ENCODE measurements around the gene PLCL2.
A peak's percentile ranks its signal among the peaks of the same experiment; 100 is the strongest.

PLCL2 gene

DNA sequence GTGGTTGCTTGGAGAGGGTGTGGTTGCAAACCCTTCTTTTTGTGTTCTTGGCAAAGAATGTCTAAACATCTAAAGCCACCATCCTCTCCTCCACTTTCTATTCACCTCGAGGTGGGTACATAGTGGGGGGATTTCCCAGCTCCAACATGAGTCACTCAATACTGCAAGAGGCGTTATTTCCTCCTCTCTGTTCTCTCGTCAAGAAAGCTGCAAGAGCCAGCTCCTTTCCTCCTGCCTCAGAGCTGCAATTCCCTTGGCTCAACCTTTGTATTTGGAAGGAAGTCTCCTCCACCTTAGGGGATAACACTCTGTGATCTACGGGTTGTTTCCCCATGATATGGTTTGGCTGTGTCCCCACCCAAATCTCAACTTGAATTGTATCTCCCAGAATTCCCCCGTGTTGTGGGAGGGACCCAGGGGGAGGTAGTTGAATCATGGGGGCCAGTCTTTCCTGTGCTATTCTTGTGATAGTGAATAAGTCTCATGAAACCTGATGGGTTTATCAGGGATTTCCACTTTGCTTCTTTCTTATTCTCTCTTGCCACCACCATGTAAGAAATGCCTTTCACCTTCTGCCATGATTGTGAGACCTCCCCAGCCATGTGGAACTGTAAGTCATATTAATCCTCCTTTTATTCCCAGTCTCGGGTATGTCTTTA lies 138.4 kb downstream of the PLCL2 start:
- DNase-seq, result no peak

DNA sequence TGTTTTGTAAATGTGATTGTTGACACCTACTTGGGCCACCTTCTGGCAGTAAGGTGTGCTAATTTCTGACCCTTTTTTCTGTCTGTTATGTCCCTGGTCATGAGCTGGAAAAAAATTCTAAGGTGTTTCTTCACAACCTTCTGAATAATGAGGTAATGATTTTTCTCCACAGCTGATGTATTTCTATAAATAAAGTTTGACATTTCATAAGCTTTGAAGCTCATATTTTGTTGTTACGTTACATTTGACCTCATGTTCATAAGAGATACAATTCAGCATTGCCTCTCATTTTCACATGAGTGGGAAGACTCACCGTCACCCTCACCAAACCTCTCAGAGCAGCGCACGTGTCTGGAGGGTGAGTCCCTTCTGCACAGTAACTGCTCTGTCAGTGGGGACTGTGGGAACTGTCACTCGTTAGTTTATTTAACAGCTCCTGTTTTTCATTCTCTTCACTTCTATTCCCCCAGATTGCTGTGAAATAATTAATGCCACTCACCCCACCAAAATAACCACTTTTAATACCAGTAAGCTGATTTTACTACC lies 140.9 kb downstream of the PLCL2 start:
- no peak for DNase-seq

DNA sequence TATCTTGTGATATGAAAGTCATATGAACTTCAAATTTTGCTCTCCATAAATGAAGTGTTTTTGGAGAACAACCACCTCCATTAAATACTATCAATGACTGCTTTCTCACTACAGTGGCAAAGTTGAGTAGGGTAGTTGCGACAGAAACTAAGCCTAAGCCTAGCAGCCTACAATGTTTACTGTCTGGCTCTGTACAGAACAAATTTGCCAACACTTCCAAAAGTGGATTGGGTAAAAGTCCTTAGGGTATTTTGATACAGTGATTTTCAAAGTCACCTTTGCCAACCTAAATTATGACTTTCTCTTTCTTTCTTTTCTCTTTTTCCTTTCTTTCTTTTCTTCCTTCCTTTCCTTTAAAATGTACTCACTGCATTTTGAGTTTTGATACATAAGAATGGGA lies 142.6 kb downstream of the PLCL2 start:
- no peak for DNase-seq

DNA sequence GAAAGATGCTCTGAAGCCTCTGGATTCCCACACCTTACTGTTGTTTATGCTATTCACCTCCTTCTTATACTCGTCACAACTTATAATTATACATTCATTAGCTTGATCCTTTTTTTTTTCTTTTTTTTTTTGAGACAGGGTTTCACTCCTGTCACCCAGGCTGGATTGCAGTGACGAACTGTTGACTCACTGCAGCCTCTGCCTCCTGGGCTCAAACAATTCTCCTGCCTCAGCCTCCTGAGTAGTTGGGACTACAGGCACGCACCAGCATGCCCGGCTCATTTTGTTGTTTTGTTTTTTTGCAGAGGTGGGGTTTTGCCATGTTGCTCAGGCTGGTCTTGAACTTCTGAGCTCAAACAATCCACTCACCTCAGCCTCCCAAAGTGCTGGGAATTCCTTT lies 143.6 kb downstream of the PLCL2 start:
- DNase-seq, result no peak

DNA sequence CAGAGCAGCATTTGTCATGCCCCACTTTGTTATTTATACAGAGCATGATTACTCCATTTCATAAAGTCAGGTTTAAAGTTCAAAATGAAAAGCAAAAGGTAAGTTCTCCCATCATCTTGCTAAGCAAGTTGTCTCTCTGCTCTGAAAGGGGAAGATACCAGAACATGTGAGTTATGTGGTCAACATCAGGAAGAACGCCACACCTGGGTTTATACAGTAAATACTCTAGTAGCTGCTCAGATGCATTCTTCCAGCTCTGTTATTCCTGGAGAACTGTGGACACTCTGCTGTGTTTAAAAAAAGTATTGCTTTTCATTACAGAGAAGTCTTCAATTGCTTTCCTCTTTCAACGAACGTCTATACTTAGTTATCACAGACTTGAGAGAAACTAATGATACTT lies 145.7 kb downstream of the PLCL2 start:
- no peak for DNase-seq

DNA sequence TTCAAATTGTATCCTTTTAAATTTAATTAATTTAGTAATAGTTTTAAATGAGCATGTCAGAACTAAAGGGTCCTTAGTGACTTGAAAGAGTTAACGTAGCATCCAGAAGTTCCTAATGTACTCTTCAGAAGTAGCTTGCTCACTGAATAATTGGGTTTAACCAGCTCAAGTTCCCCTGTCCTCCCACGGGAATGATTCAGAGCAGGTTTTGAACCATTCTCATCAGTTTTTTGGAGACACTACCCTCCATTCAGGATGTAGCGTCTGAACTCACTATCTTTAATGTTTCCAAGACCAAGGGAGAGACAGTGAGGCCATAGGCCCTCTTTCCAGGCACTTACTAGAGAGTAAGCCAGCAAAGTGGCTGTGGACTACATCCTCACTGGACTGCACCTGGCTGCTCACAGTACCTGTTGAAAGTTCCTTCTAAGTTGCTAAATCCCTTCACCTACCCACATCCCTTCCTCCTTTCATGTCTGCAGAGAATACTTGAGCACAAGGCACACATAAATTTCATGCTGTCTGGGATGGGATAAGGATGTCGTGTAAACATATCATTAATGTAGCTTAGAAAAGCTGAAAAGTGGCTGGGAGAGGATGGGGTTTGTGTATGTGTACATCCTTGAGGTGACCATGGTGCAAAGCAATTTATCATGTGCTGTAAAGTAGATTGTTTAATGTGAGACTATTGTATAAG lies 146.3 kb downstream of the PLCL2 start:
- DNase-seq, result no peak

DNA sequence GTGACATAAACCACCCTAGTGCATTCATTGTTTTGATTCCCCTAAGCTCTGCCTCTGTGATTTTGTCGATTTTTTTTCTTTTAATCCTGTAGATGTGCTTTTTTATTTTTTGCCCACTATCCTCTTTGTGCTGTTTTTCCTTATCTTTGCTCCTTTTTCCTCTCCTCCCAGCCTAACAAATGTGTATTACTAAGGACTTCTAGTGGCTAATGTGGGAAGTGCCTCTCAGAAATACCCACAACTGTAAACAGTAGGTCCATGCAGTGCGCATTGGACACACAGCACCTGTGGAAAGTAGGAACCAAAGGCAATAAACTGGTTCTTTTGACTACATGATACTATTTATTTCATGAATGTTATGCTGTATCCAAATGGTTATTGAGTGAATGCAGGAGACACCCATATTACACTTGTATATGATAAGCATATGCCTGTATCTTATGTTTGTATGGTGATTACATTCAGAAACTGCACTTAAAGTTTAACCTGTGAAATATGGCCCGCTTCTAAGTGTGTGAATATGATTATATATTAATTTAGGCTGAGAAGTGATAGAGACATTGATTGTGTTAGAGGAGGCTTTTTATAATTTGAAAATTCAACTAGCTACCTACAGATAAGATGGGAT lies 147.8 kb downstream of the PLCL2 start:
- DNase-seq, result peak; percentile 37

DNA sequence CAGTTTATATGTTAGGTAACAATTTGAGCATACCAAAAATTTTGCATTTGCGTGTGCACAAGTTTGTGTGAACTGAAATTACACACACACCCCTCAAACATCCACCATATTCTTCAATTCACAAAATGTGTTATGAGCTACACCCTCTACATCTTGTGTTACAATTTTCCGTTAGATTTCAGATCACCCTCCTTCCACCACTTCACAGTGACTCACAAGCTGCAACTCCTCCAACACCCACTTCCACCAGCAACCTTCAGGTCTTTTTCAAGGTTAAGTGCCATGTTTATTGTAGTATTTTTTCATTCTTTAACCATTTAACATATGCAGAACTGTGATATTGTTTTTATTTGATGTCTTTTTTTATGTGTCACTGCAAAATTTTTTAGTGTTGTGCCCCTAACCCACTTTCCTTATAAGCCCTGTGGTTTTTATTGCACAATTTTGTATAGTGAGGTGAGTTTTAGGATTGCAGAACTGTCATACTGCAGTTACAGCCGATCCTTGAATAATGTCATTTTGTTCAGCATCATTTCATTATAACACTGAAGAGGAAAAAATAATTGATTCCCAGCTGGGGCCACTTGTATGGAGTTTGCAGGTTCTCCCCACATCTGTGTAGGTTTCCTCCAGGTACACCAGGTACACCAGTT lies 148.9 kb downstream of the PLCL2 start:
- no peak for DNase-seq

DNA sequence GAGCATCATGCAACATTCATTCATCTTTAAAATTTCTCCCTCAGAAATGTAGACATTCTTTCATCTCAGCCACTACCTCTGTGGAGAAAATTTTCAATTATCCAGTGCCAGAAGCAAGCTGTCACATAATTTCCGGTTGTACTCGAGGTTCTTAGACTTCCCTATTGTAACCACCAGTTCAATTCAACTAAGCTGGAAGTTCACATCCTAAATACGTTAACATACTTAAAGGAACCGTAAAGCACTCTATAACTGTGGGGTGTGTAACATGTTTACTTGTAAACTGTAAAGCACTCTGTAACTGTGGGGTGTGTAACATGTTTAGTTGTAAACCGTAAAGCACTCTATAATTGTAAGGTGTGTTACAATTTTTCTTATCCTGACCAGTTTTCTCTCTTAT lies 150.3 kb downstream of the PLCL2 start:
- DNase-seq, result no peak

DNA sequence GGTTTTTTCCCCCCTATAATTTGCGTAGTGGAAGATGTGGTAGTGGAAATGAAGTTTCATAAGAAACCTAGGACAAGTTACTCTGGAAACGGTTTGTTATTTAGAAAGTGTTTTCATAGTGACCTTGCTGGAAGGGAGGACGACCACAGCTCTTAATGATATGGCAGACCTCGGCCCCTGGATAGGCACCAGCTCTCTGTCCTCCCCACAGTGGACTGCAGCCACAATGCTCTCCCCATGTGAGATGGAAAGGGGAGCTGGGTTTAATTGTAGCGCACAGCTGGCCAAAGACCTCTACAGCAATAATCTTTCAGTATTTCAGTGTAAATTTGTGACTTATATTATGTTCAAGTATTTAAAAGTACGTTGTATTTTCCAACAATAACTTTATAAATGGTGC lies 151.2 kb downstream of the PLCL2 start:
- DNase-seq, result no peak

DNA sequence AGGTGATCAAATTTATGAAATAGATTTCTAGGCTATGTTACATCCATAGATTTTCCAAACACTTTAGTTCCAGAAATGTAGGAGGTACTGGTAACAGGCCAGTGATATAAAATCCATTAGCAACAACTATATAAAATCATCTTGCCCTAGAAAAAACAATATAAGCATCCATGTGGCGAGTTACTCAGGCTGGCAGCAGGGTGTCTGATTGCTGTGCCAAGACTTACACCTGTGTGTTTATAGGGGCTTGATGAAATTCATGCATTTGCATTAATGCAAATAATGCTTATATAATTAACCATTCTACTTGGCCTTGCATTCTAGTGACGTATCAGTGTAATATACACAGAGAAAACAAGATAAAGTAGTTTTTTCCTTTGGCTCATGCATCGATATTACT lies 153.4 kb downstream of the PLCL2 start:
- no peak for DNase-seq

DNA sequence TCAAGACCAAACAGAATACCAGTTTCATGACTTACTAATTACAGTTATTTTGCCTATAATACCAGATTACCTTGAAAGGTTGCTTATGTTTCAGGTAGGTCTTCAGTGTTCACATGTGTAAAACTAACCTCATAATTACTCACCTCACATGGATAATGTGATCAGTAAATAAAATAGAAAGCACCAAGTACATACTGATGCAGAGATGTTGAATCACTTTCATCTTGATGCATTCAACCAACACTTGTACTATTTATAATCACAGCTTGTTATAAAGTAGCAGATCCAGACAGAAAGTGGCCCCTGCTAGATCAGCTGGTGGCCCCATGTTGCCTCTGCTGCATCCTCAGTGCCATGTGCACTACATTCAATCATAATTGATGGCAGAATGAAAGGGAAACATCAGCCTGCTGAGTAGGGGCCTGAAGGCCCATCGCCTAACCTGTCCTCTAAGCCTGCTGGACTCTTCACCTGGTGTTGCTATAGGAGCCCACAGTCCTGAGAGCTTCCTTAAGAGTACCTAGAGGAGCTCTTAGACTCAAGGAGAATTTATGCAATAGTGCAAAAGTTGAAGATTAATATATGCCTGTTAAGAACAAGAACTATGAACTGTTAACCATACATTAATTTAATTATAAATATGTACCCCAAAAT lies 154.3 kb downstream of the PLCL2 start:
- DNase-seq, result peak; percentile 68

DNA sequence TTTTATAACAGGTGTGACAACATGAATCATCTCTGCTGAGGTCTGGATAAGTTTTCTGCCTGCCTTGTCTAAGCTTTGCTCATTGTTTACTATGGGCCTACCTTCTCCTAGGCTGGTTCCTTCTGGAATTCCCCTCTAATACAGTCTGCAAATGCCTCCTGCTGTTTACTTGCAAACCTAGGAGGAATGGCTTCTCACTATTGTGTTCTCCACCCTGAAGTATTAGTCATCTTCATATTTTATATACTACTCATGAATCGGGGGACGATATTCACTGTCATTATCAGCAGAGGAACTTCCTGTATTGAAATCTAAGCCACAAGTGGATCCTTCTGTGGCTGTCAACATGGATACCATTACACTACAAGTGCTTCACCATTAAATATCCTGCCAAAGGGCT lies 154.8 kb downstream of the PLCL2 start:
- peak; percentile 83 for DNase-seq

DNA sequence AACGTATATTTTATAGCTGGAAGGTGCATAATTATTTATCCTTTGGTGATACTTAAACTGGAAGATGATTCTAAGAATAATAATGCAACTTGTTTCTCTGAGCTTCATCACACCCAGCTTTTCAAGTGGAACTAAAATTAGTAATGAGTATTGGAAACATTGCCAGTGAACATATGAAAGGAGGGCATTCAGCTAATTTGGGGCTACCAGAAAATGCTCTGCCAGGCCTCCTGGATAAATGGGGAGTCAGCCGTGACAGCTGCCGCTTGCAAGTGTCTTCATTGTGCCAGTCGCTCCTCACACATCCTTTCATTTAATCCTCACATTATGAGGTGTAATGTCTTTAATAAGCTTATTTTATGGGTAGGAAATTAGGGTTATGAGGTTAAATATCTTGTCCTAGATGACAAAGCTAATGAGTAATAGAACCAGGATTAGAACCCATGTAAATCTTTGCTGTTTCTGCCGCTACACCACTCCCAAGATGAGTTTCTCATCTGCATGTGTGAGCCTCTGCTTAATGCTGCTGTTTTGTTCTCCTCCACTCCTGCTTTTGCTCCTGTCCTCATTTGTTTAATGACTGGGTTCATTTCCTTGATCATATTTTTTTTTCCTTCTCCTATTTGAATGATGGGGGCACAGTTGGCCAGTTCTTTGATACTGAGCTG lies 155.7 kb downstream of the PLCL2 start:
- DNase-seq, result no peak

DNA sequence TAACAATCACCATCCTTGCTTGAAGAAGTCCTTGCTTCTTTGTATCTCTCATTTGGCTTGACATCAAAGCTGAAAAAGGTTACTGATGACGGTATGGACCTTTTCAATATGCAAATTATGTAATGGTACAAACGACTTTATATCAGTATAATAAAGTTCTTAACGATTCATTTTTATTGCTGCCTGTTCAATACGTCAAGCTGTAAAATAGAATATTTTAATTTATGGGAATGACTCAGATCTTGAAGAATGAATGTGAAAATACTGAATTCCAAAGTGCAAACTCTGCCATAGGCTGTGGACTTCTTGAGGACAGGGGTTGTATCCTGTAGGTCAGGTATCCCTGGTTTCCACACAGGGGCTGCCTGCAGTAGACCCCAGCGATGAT lies 156.2 kb downstream of the PLCL2 start:
- DNase-seq, result no peak

DNA sequence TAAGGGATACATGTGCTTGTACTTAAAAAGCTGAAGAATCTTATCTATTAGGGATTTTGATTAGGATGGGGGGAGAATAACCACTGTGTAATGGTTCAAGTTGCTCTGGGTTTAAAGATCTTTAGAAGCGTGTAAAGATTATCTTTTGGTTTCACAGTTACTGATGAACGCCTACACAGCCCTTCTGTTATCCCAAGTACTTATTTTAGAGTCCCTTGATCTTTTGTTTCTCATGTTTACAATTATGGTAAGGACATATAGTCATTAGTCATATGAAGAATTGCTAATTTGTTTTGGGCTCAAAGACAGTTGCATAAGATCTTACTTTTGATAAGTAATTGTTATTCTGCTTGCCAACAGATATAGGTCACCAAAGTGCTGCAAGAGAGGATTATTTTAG lies 160.1 kb downstream of the PLCL2 start:
- no peak for DNase-seq

DNA sequence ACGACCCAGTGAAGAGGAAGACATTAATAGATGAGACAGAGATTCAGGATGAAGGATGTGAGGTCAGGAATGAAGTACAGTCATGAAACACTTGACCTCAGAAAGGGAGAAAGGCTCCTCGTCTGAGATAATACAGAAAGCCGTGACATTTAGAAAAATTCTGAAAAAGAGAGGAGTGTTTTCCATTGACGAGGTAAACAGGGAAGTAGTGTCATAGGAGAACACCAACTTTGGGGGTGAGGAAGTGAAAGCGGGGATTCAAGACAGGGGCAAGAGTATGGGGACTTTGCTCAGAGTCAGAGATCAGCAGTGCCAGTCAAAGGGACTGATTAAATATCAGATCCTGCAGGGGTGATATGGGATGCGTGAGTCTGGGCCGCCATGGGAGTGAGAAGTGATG lies 160.9 kb downstream of the PLCL2 start:
- no peak for DNase-seq

DNA sequence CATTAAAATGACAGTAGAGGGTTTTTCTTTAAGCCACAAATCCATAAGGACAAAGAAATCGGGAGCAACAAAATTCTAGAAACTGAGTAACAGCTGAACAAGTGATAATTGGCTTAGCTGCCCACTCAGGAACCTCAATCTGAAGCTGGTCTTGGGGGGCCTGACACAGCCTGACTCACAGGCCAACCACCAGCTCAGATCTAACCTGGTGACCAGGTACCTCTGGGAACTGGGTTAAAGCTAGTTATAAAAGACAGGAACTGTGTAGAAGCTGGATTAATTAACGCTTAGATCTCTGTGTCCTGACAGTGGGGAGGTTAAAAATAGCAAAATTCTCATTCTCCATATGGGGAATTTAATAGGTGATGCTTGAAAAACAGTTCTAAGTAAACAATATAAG lies 161.9 kb downstream of the PLCL2 start:
- no peak for DNase-seq

DNA sequence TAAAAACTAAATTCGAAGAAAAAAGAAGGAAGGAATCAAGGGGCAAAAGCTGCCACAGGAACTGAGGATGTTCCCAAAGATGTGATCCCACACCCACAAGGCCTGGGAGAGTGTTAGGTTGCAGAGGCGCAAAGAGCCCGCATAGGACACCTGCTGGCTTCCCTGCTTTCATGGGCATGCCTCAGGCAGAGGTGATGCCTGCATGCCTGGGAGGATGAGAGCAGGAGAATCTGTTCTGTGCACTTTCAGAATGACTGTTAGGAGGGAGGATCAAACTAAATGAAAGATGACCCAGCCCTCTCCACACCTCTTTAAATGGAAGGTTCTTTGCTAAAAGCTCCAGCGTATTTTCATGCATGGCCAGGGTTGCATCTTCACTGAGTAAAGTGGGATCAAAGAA lies 162.4 kb downstream of the PLCL2 start:
- DNase-seq, result no peak

DNA sequence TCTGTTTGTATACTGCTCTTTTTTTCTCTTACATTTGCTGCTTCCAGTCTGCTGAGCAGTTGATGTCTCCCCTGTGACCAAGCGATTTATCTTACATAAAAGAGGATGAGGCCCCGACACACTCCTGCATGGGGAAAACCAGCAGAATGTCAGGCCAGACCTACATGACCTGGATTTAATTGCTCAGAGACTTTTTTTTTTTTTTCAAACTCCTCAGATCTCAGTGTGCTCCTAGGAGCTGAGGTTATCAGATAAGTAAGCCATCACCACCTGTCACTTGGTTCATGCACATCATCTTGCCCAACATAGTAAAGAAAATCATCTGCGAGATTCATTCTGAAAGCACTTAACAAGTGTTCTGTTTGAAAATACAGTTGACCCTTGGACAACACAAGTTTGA lies 163.1 kb downstream of the PLCL2 start:
- DNase-seq, result no peak

DNA sequence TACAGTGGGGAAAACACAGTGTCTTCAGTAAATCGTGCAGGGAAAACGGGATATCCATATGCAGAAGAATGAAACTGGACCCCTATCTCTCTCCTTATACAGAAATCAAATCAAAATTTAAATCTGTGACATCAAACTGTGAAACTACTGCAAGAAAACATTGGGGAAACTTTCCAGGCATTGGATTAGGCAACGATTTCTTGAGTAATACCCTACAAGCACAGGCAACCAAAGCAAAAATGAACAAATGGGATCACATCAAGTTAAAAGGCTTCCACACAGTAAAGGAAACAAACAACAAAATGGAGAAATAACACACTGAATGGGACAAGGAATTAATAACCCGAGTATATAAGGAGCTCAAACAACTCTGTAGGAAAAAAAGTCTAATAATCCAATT lies 165.3 kb downstream of the PLCL2 start:
- no peak for DNase-seq

DNA sequence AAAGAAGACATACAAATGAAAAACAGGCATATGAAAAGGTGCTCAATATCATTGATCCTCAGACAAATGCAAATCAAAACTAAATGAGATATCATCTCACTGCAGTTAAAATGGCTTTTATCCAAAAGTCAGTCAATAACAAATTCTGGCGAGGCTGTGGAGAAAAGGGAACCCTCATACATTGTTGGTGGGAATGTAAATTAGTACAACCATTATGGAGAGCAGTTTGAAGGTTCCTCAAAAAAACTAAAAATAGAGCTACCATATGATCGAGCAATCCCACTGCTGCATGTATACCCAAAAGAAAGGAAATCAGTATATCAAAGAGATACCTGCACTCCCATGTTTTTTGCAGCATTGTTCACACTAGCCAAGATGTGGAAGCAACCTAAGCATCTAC lies 165.8 kb downstream of the PLCL2 start:
- no peak for DNase-seq

DNA sequence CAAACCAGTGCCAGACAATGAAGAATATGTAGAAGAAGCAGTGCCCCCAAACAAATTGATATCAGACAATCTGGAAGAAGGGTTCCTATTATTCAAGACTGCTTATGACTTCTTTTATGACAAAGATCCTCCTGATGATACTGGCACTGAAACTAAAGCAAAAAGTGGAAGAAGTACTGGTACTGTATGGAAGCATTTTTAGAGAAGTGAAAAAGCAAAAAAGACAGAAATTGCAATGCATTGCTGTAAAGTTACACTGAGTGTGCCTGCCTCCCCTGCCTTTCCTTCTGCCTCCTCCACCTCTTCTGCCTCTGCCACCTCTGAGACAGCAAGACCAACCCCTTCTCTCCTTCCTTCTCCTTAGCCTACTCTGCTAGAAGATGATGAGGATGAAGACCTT lies 167.6 kb downstream of the PLCL2 start:
- DNase-seq, result no peak

Measured in NCI-H2029 treated with DMSO at 0.1 percent for 48 hours (cell line).